GM10266 (cell line): ENCODE measurements around the gene ENG.

Experiments
- DNase-seq: peaks from one replicate; pipeline ENCODE4 v3.0.0; 2012; ENCODE audit errors: extremely low spot score
- TF ChIP-seq, protein P1 (sequence below): IDR thresholded peaks from 2 replicates; pipeline ENCODE4 v1.5.1; 2012; ENCODE audit warnings: mild to moderate bottlenecking, low read depth; ENCODE audit not compliant: control insufficient read depth, insufficient read depth; ENCODE audit errors: missing control alignments

ENG gene

DNA sequence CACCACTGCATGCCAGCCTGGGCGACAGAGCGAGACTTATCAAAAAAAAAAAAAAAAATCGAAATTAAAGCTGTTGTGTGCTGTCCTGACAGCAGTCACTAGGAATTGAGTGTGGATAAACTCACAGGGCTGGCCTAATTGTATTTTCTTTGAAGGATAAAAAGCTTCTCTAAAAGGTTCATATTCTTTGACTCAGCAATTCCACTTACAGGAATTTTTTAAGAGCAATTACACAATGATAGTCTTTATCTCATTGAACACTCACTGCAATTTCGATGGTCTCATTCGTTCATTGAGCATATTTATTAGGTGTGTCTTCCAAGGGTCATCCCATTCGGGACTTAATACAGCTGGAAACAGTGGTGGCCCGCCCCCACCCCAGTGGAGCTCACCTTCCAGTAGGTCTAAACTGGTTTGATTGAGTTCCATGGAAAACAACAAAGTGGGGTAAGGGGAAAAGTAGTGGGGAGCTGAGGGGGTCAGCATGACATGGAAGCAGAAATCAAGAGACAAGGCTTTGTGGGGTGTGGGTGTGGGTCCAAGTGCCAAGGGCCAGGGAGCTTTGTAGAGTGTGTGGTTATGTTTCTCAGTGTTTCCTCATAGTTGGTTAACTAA, 61.9 kb downstream of the ENG start:
- no peak for DNase-seq
- TF ChIP-seq, protein P1, sequence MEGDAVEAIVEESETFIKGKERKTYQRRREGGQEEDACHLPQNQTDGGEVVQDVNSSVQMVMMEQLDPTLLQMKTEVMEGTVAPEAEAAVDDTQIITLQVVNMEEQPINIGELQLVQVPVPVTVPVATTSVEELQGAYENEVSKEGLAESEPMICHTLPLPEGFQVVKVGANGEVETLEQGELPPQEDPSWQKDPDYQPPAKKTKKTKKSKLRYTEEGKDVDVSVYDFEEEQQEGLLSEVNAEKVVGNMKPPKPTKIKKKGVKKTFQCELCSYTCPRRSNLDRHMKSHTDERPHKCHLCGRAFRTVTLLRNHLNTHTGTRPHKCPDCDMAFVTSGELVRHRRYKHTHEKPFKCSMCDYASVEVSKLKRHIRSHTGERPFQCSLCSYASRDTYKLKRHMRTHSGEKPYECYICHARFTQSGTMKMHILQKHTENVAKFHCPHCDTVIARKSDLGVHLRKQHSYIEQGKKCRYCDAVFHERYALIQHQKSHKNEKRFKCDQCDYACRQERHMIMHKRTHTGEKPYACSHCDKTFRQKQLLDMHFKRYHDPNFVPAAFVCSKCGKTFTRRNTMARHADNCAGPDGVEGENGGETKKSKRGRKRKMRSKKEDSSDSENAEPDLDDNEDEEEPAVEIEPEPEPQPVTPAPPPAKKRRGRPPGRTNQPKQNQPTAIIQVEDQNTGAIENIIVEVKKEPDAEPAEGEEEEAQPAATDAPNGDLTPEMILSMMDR: no peak

DNA sequence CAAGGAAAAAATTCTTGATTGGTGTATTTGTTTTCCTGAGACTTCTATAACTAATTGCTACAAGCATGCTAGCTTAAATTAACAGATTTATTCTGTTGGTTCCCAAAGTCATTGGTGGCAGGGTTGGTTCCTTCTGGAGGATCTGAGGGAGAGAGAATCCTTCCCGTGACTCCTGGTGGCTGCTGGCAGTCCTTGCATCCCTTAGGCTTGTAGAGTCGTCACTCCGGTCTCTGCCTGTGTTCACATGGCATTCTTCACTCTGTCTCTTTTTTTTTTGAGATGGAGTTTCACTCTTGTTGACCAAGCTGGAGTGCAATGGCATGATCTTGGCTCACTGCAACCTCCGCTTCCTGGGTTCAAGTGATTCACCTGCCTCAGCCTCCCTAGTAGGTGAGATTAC, 63.4 kb downstream of the ENG start:
- TF ChIP-seq, protein P1: no peak
- DNase-seq: no peak

DNA sequence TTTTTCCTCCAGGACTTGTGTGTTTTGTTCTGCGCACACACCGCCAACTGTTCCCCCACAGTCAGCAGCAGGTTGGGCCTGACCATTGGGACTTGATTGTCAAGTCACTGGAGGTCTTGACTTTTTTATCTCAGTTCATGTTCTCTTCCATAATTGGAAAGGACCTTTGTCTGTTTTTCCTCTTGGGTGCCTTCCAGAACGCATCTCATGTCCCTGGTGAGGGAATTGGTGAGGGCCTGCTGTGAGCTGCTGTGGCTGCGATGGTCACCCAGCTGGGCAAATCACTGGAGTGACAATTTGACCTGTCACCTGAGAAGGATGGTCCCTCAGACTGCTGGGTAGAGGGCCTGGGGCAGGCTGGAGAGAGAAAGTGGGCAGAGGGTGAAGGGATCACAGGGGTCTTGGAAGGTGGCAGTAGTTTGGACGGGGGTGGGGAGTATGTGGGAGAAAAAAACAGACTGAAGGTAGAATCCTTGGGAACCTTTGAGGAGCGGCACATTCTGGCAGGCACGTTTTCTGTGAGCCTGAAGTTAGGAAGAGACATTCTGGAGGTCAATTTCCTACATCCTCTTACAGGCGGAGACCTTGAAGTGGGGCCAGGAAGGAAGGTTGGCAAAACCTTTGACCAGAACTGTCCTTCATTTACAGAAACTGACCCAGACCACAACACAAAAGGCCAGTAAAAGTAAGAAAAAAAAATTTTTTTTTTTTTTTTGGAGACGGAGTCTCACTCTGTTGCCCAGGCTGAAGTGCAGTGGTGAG, 64.2 kb downstream of the ENG start:
- TF ChIP-seq, protein P1: no peak
- no peak for DNase-seq

DNA sequence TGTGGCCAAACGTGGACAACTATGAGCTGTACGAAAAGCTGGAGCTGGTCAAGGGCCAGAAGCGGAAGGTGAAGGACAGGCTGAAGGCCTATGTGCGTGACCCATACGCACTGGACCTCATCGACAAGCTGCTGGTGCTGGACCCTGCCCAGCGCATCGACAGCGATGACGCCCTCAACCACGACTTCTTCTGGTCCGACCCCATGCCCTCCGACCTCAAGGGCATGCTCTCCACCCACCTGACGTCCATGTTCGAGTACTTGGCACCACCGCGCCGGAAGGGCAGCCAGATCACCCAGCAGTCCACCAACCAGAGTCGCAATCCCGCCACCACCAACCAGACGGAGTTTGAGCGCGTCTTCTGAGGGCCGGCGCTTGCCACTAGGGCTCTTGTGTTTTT, 65.3 kb downstream of the ENG start:
- no peak for DNase-seq
- TF ChIP-seq, protein P1: no peak

DNA sequence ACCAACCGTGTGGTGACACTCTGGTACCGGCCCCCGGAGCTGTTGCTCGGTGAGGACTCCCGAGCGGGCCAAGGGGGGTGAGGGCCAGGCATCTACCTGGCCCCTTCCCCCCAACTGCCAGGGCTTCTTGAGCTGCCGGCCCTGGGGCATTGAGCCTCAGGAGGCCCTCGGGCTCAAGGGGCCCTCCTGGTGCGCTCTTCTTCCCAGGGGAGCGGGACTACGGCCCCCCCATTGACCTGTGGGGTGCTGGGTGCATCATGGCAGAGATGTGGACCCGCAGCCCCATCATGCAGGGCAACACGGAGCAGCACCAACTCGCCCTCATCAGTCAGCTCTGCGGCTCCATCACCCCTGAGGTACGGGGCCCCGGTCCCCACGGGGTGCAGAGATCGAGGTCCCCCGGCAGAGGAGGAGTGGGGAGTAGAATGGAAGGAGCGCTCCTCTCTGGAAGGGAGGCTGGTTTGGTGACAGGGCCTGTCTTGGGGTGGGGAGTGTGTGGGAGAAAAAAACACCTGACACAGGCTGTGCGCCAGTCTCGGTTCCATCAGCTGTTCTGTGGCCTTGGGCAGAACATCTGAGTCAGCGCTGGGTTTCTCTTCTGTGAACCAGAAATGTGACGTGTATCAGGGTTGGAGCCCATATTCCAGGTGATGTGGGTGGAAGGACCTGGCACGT, 66.0 kb downstream of the ENG start:
- DNase-seq: no peak
- TF ChIP-seq, protein P1: no peak

DNA sequence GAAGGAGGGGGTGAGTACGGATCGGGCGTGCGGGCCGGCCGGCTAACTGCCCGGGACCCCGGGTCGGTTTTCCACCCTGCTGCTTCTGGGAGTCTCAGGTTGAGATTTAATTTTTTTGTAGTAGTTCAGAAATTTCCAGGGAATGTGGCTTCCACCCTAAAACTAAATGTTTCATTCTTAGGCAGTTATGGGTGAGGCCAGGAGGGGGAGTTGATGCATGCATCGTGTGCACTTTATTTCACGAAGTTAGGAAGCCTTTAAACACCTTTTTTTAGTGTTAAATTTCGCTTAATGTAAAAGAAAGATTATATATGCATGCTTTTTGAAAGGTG, 67.7 kb downstream of the ENG start:
- DNase-seq: no peak
- TF ChIP-seq, protein P1: peak; percentile 19
